BLaER1 treated with 17β-estradiol and CSF1 and Interleukin-3, amounts not matched to agents 10 nM and 100 nM (cell line): ENCODE data around the gene KRTAP10-3.
A peak's percentile ranks its signal among the peaks of the same experiment; 100 is the strongest.
"Not testable (repeated sequence)": the region's sequence is repeated elsewhere in the genome, so short reads cannot be mapped to it uniquely, and the experiment has no call there.

Source experiments
- H3K27ac ChIP-seq, 11 experiments: shearing (Covaris generic); formaldehyde crosslinking; 2 replicates each; pipeline ENCODE4 v1.8.1; 2022
- H3K27me3 ChIP-seq, 11 experiments: shearing (Covaris generic); formaldehyde crosslinking; 2 replicates each; pipeline ENCODE4 v1.8.1; 2022
- H3K36me3 ChIP-seq, 11 experiments: shearing (Covaris generic); formaldehyde crosslinking; 2 replicates each; pipeline ENCODE4 v1.8.1; 2022
- H3K4me1 ChIP-seq, 10 experiments: shearing (Covaris generic); formaldehyde crosslinking; 2 replicates each; pipeline ENCODE4 v1.8.1; 2022
- H3K4me2 ChIP-seq, 11 experiments: shearing (Covaris generic); formaldehyde crosslinking; 2 replicates each; pipeline ENCODE4 v1.8.1; 2022
- H3K4me3 ChIP-seq, 10 experiments: shearing (Covaris generic); formaldehyde crosslinking; 2 replicates each; pipeline ENCODE4 v1.8.1; 2022
- H3K9ac ChIP-seq, 11 experiments: shearing (Covaris generic); formaldehyde crosslinking; 2 replicates each; pipeline ENCODE4 v1.8.1; 2022
- H3K9me3 ChIP-seq, 11 experiments: shearing (Covaris generic); formaldehyde crosslinking; replicated peaks in 1 of 11; 2 replicates each; pipeline ENCODE4 v1.8.1; 2022
- H4K20me1 ChIP-seq, 11 experiments: shearing (Covaris generic); formaldehyde crosslinking; 2 replicates each; pipeline ENCODE4 v1.8.1; 2022
- Cebpa-rat ChIP-seq, 11 experiments: shearing (Covaris generic); IDR thresholded peaks; 2 replicates each; pipeline ENCODE4 v1.8.1; 2022

The KRTAP10-3 gene

GRCh38 chr21:44552136-44552535, 6.5 kb downstream of the KRTAP10-3 start:
- Histone ChIP-seq H3K9ac (no peak overlapping the region), H3K4me3 (no peak overlapping the region), H3K9me3 (peaks cover 2 to 9% (median 5%) of the 10 kb centered on the region in 11 experiments; a peak in 19 of 22 replicates), H3K4me1 (peaks cover 11 to 70% (median 60%) of the 10 kb centered on the region in 10 experiments; a peak in 18 of 20 replicates), H3K27me3 (peaks cover 0 to 22% (median 0%) of the 10 kb centered on the region in 11 experiments; a peak in 5 of 22 replicates), H3K36me3 (no peaks in the 10 kb centered on the region), H3K27ac (no peak overlapping the region), H3K4me2 (peak overlapping the region in 2 of 11 experiments; percentile 32 to 34; a peak in 3 of 22 replicates), H4K20me1 (no peaks in the 10 kb centered on the region)
- no peak for TF ChIP-seq Cebpa-rat (IDR thresholded peaks at IDR 0.05)

DNA sequence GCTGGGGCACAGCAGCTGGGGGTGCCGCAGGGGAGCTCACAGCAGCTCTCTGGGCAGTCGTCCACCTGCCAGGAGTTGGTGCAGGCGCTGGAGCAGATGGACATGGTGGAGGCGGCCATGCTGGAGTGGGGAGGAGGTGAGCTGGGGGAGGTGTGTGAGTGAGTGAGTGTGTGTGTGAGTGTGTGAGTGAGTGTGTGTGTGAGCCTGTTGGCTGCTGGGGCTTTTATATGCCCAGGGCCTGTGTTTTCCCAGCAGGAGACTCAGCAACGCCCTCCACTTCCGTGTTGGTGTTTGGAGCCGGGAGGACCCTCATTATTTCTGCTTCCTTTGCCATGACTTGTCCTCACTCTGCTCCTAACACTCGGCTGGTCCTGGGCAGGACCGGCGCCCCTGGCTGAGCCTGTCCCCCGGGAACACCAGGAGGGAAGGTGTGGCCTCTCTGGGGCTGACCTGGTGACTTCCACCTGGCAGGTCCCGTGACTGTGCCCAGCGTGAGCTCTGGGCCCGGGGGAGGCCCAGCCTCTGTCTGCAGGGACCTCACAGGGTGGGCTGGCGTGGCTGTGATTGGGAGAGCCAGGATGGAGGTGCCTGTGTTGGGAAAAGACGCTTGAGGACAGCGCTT, 7.1 kb downstream of the KRTAP10-3 start, which contains the start of gene KRTAP10-2:
KRTAP10-2 (minus strand) TSS at position 166 of the 622 bp plus-strand sequence; CDS start at position 119, 47 bp downstream.
- H3K4me1 ChIP-seq, result peaks cover 9 to 65% (median 53%) of the 10 kb centered on the region in 10 experiments; a peak in 18 of 20 replicates
- peak within 1 kb of the TSS in 8 of 11 experiments; percentile 26 to 50 (median 38); a peak in 14 of 22 replicates for H3K4me2 ChIP-seq
- 0 out of 22 replicates have a peak within 1 kb of the TSS, but pooled peaks of 1 of the 11 experiments have one; percentile 22 for H3K9ac ChIP-seq
- peak within 1 kb of the TSS in 1 of 11 experiments; percentile 21; a peak in 1 of 22 replicates for H3K27ac ChIP-seq
- no peak for TF ChIP-seq Cebpa-rat (IDR thresholded peaks at IDR 0.05)
- no peaks in the 10 kb centered on the region; a peak in 1 of 22 replicates for H3K36me3 ChIP-seq
- no peak within 1 kb of the TSS for H3K4me3 ChIP-seq
- peaks cover 9 to 16% (median 11%) of the 10 kb centered on the region in 11 experiments for H3K9me3 ChIP-seq
- H4K20me1 ChIP-seq, result no peaks in the 10 kb centered on the region
- H3K27me3 ChIP-seq, result peaks cover 0 to 15% (median 0%) of the 10 kb centered on the region in 11 experiments; a peak in 4 of 22 replicates

DNA sequence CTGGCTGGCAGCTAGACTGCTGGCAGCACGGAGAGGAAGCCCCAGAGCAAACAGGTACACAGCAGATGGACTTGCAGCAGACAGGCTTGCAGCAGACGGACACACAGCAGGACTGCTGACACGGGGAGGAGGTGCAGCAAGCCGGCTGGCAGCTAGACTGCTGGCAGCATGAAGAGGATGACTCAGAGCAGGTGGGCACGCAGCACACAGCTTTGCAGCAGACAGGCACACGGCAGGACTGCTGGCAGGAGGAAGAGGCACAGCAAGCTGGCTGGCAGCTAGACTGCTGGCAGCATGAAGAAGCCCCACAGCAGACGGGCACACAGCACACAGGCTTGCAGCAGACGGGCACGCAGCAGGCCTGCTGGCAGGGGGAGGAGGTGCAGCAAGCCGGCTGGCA, 7.8 kb downstream of the KRTAP10-3 start:
- H3K4me1 ChIP-seq, result peaks cover 7 to 58% (median 47%) of the 10 kb centered on the region in 10 experiments; a peak in 18 of 20 replicates
- H3K36me3 ChIP-seq, result no peaks in the 10 kb centered on the region; a peak in 1 of 22 replicates
- no peak overlapping the region for H3K9ac ChIP-seq
- no peak for TF ChIP-seq Cebpa-rat (IDR thresholded peaks at IDR 0.05)
- H3K27me3 ChIP-seq, result peaks cover 0 to 9% (median 0%) of the 10 kb centered on the region in 11 experiments; a peak in 2 of 22 replicates
- H3K27ac ChIP-seq, result no peak overlapping the region
- no peaks in the 10 kb centered on the region for H4K20me1 ChIP-seq
- H3K9me3 ChIP-seq, result peaks cover 14 to 22% (median 18%) of the 10 kb centered on the region in 11 experiments
- peak overlapping the region in 8 of 11 experiments; percentile 26 to 50 (median 38); a peak in 6 of 22 replicates for H3K4me2 ChIP-seq
- no peak overlapping the region for H3K4me3 ChIP-seq

DNA sequence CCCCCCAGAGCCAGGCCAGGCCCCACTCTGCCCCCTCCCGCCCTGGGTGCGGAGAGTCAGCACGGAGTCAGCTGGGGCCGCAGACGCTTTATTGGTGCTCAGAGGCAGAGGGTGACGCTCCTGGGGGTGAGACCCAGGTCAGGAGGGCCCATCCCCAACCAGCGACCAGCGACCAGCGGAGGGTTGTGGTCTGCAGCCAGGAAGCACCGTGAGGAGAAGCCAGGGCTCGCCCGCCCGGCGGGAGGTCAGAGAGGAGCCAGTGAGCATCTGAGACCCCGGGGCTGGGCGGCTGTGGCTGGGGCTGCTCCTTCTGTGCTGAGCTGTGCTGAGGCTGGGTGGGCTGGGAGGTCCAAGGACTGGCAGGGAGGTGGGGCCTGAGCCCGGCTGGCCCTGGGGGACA, 8.3 kb downstream of the KRTAP10-3 start:
- H3K36me3 ChIP-seq, H3K9ac ChIP-seq, H4K20me1 ChIP-seq, H3K4me3 ChIP-seq, H3K27me3 ChIP-seq, H3K27ac ChIP-seq: not testable (repeated sequence)
- Histone ChIP-seq H3K4me1 (peaks cover 7 to 53% (median 43%) of the 10 kb centered on the region in 10 experiments; a peak in 18 of 20 replicates), H3K4me2 (peak overlapping the region in 9 of 11 experiments; percentile 9 to 50 (median 38); a peak in 14 of 22 replicates), H3K9me3 (peaks cover 14 to 25% (median 19%) of the 10 kb centered on the region in 11 experiments)

- H3K9me3 ChIP-seq, result peaks cover 14 to 25% (median 19%) of the 10 kb centered on the region in 11 experiments
- no peaks in the 10 kb centered on the region for H4K20me1 ChIP-seq
- H3K4me2 ChIP-seq, result peak overlapping the region in 9 of 11 experiments; percentile 9 to 50 (median 35); a peak in 17 of 22 replicates
- H3K4me3 ChIP-seq, result no peak overlapping the region
- H3K27ac ChIP-seq, result no peak overlapping the region
- H3K4me1 ChIP-seq, result peaks cover 7 to 47% (median 38%) of the 10 kb centered on the region in 10 experiments; a peak in 18 of 20 replicates
- peaks cover 0 to 2% (median 0%) of the 10 kb centered on the region in 11 experiments; a peak in 1 of 22 replicates for H3K27me3 ChIP-seq
- no peaks in the 10 kb centered on the region; a peak in 1 of 22 replicates for H3K36me3 ChIP-seq
- H3K9ac ChIP-seq, result no peak overlapping the region
- no peak for TF ChIP-seq Cebpa-rat (IDR thresholded peaks at IDR 0.05)
These were observed 8.9 kb downstream of the KRTAP10-3 start for GRCh38 chr21:44549525-44550211.

GRCh38 chr21:44548922-44549321, 9.7 kb downstream of the KRTAP10-3 start:
- Histone ChIP-seq H4K20me1 (no peaks in the 10 kb centered on the region), H3K4me1 (peaks cover 7 to 44% (median 34%) of the 10 kb centered on the region in 10 experiments; a peak in 18 of 20 replicates), H3K27ac (no peak overlapping the region), H3K27me3 (no peaks in the 10 kb centered on the region), H3K9me3 (peaks cover 14 to 22% (median 19%) of the 10 kb centered on the region in 11 experiments), H3K4me2 (peak overlapping the region in 4 of 11 experiments; percentile 14 to 46 (median 32); a peak in 3 of 22 replicates), H3K4me3 (no peak overlapping the region), H3K36me3 (no peaks in the 10 kb centered on the region; a peak in 1 of 22 replicates), H3K9ac (no peak overlapping the region)
- TF ChIP-seq Cebpa-rat (IDR thresholded peaks at IDR 0.05), result no peak

GRCh38 chr21:44548381-44548780, 10.2 kb downstream of the KRTAP10-3 start:
- no peak overlapping the region for H3K9ac ChIP-seq

DNA sequence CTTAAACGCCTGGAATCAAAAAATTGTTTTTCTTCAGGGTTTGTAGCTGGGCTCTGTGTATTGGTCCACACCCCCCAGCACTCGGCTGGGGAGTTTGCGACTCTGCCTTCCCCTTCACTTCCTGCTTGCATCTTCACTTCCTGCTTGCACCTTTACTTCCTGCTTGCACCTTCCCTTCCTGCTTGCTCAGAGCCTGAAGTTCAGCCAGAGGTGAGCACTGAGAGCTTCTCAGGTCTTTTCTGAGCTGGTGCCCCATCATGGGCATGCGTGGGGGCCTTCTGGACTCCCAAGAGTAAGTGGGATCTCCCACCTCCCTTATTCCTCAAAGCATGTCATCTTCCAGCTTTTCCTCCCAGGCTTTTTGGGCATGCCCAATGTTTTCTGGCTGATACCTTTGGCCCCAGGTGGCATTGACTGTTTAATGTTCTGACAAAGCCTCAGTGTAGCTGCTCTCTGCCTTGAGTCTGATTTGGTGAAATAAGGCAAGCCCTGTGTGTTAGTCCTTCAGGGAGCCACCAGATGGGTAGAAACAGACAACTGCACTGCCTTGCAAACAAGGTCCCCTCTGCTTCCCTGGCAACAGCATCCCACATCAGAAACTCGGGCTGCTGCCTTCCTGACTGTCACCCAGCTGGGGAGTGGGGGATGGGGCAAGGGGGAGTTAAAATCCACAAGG, 10.8 kb downstream of the KRTAP10-3 start:
- Histone ChIP-seq H3K4me1 (peaks cover 10 to 44% (median 34%) of the 10 kb centered on the region in 10 experiments; a peak in 18 of 20 replicates), H3K36me3 (no peaks in the 10 kb centered on the region; a peak in 1 of 22 replicates), H3K9ac (no peak overlapping the region), H3K27me3 (no peaks in the 10 kb centered on the region), H3K4me2 (peak overlapping the region; percentile 0 to 73 (median 59); a peak in 19 of 22 replicates), H4K20me1 (no peaks in the 10 kb centered on the region), H3K27ac (no peak overlapping the region), H3K9me3 (peaks cover 14 to 22% (median 19%) of the 10 kb centered on the region in 11 experiments), H3K4me3 (no peak overlapping the region)
- TF ChIP-seq Cebpa-rat (IDR thresholded peaks at IDR 0.05), result no peak

More at GRCh38 chr21:44548381-44548780, 10.2 kb downstream of the KRTAP10-3 start:
- Histone ChIP-seq H3K4me2 (0 out of 22 replicates have a peak overlapping the region, but pooled peaks of 3 of the 11 experiments have one; percentile 30 to 73 (median 46)), H3K27ac (no peak overlapping the region), H3K4me3 (no peak overlapping the region), H3K9me3 (peaks cover 14 to 22% (median 19%) of the 10 kb centered on the region in 11 experiments), H3K4me1 (peaks cover 9 to 44% (median 34%) of the 10 kb centered on the region in 10 experiments; a peak in 18 of 20 replicates), H3K27me3 (no peaks in the 10 kb centered on the region), H4K20me1 (no peaks in the 10 kb centered on the region), H3K36me3 (no peaks in the 10 kb centered on the region; a peak in 1 of 22 replicates)
- TF ChIP-seq Cebpa-rat (IDR thresholded peaks at IDR 0.05), result no peak
